ENCODE measurements around the gene SH3GL2.
"Not testable (repeated sequence)": the region's sequence is repeated elsewhere in the genome, so short reads cannot be mapped to it uniquely, and the experiment has no call there.

Gene SH3GL2

GRCh38 chr9:17742067-17742466 lies 163.2 kb downstream of the SH3GL2 start:
- DNase-seq (ENCODE audit: low read depth in 2 of 2, low spot score in 1 of 2): no peak

GRCh38 chr9:17744786-17745185 lies 165.9 kb downstream of the SH3GL2 start:
- no peak for DNase-seq (ENCODE audit: low read depth in 2 of 2, low spot score in 1 of 2)

GRCh38 chr9:17750269-17750668 lies 171.4 kb downstream of the SH3GL2 start:
- DNase-seq (ENCODE audit: low read depth in 2 of 2, low spot score in 1 of 2): no peak

- no peak for DNase-seq (ENCODE audit: low read depth in 2 of 2, low spot score in 1 of 2)
These were observed 172.6 kb downstream of the SH3GL2 start for GRCh38 chr9:17751486-17751885.

DNA sequence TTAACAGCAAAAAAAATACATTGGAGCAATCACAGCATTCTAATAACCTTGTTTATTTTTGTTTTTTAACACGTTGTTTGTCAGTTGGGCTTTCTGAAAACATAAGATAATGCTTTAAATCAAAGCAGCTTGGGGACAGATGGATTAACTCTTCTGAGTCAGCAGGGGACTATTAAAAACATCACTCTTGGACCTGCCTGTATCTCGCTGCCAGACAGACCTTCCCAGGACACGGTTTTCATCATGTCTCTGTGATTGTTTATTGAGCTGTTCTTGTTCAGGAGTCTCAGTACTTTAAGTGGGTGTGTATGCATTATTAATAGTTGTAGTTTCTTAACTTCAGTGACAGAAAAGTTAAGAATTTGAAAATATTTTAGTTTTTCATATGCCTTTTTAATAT lies 173.2 kb downstream of the SH3GL2 start:
- no peak for DNase-seq (ENCODE audit: low read depth in 2 of 2, low spot score in 1 of 2)

- no peak for DNase-seq (ENCODE audit: low read depth in 2 of 2, low spot score in 1 of 2)
These were observed 178.9 kb downstream of the SH3GL2 start for GRCh38 chr9:17757816-17758215.

DNA sequence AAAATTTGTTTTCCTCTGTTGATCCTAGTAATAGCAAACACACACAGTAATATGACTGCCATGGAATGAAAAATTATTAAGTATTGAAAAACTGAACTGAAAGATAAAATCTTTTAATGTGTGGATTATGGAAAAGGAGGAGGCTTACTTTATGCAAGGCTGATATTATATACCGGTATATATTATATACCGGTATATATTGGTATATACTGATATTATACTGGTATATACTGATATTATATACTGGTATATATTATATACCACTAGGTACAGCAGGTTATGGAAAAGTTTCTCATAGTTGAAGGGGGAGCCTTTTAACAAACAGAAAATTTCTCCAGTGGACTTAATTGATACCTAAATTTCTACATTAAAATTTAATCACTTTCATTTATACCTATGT lies 181.4 kb downstream of the SH3GL2 start:
- no peak for DNase-seq (ENCODE audit: low read depth in 2 of 2, low spot score in 1 of 2)

DNA sequence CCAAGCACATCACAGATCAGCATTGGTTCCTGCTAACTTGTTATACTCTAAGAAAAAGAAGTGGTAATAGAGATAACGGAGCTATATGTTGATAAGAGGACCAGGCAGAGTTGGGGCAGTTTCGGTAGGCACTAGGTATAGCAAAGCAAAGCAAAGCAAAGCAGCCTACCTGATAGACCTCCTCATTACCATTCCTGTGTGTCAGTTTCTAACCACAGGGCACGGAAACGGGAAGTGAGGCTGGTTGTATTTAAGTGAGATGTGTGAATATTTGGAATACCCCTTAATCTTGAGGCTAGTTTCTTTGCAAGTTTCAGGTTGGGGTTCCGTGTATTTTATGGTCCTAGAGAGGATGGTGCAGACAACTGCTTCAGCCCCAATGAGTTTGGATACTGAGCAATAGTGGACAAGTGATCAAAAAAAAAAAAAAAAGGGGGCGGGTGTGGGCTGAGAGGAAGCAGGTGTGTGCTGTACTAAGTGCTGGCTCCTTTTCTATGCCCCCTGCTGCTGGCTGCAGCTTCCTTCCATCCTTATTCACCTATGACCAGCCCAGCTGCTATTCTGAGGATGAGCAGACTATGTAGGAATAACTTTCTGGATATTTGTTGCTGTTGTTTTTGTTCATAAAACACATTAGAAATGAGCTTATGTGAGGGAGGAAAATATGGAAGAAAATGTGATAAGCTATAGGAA lies 183.3 kb downstream of the SH3GL2 start:
- DNase-seq (ENCODE audit: low read depth in 2 of 2, low spot score in 1 of 2): no peak

- DNase-seq (ENCODE audit: low read depth in 2 of 2, low spot score in 1 of 2): no peak
These were observed 185.4 kb downstream of the SH3GL2 start for GRCh38 chr9:17764306-17764705.

DNA sequence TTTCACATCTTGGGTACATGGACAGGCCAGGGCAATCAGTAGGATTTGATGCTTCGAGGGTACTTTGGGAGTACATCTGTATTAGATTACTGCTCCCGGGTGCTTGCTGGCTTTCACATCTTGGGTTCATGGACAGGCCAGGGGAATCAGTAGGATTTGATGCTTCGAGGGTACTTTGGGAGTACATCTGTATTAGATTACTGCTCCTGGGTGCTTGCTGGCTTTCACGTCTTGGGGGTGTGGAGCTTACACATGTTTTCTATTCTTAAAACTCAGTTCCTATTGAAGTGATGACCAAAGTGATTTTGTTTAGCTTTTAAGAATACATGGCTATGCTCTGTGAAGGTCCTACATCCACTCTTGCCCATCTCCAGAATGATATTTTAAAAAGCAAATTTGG lies 186.3 kb downstream of the SH3GL2 start:
- not testable (repeated sequence) for DNase-seq (ENCODE audit: low read depth in 2 of 2, low spot score in 1 of 2)

DNA sequence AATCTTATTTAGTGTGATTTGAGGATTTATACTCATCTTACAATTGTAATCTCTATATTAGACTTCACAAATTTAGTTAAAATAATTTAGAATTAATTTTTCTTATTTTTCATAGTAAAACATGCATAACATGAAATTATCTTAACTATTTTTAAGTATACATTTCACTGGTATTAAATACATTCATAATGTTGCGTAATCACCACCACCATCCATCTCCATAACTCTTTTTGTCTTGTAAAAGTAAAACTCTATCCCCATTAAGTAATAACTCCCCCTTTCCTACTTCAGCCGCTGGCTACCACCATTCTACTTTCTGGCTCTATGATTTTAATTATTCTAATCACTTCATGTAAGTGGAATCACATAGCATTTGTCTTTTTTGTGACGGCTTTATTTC lies 193.4 kb downstream of the SH3GL2 start:
- no peak for DNase-seq (ENCODE audit: low read depth in 2 of 2, low spot score in 1 of 2)

GRCh38 chr9:17775656-17776055 lies 196.8 kb downstream of the SH3GL2 start:
- DNase-seq (ENCODE audit: low read depth in 2 of 2, low spot score in 1 of 2): no peak

- DNase-seq (ENCODE audit: low read depth in 2 of 2, low spot score in 1 of 2): no peak
These were observed 197.9 kb downstream of the SH3GL2 start for GRCh38 chr9:17776735-17777134.

DNA sequence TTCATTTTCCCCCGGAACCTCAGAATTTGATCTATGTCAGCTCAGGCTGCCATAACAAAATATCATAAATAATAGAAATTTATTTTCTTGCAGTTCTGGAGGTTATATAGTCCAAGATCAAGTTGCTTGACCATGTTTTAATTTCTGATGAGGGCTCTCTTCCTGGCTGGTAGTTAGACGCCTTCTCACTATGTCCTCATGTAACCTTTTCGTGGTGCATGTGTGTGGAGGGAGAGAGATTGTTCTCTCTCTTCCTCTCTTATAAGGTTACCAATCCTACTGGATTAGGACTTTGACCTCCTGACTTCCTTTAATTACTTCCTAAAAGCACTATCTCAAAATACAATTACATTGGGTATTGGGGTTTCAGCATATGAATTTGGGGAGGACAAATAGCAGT lies 198.6 kb downstream of the SH3GL2 start:
- DNase-seq (ENCODE audit: low read depth in 2 of 2, low spot score in 1 of 2): no peak

DNA sequence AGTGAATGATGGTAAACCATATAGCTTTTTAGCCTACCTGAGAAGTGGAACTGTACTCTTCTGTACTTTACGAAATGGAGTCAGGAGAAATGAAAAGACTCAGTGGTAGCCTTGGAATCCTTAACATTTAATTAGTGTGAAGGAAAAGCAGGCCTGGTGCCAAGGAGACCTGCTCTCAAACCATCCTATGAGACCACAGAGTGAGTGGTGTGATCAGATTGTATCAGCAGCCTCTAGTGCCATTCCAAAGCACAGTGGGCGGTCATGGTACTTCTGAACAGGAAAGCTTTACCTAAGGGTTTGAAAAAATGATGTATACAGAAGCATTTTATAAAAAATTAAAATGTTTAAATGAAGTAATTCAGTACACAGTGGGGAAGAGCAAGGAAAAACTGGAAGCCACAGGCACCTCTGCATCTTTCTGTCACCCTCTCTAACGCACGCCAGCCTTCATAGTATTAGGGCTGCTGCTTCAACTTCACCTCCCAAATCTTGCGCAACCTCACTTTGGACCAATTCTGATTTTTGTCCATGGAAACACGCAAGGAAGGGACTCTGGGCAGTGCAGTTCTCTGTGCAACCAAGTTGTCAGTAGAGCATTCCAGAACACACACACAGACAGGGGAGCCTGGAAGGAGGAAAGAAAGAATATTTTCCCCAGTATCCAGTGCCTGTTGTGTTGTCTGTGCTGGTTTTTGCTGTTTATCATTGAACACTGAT lies 203.7 kb downstream of the SH3GL2 start:
- DNase-seq (ENCODE audit: low read depth in 2 of 2, low spot score in 1 of 2): no peak

- DNase-seq (ENCODE audit: low read depth in 2 of 2, low spot score in 1 of 2): no peak
These were observed 204.4 kb downstream of the SH3GL2 start for GRCh38 chr9:17783227-17783626.

- DNase-seq (ENCODE audit: low read depth in 2 of 2, low spot score in 1 of 2): no peak
These were observed 210.4 kb downstream of the SH3GL2 start for GRCh38 chr9:17789316-17789715.

DNA sequence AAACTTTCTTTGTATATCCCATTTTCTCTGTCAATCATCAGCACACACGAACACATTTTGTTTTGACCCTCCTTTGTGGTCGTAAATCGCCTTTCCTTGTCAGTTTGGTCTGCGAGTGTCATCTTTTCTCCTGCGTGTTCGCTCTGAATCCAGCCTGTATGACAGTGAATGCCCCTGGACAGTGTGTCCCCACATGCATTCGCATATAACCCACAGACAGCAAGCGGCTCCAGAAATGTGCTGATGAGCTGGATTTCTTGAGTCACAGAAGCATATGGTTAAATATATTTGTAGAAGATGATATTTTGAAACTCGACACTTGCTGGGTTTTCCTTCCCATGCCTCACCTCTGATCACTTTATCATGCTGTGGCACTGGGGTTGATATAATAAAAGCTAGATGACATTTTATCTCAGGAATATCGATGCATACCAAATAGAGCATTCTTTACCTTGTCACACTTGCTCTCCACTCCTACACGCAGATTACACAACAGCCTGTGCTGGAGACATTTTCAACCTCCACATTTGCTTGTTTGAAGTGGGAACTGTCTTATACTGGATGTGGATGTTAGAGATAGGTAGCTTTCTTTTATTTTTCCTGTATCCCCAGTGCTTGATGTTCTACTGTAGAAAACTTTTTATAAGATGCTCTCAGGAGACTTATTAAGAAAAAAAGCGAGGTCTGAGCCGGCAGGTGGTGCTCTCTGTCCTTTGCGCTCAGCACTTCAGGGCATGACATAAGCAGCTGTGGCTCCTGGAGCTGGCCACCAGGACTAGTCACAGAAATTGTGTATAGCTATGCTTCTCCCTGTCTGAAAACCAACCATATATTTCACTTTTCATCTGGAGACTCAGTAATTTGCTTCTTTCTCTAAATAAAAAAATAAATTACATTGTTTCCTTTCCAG lies 215.1 kb downstream of the SH3GL2 start:
- no peak for DNase-seq (ENCODE audit: low read depth in 2 of 2, low spot score in 1 of 2)

DNA sequence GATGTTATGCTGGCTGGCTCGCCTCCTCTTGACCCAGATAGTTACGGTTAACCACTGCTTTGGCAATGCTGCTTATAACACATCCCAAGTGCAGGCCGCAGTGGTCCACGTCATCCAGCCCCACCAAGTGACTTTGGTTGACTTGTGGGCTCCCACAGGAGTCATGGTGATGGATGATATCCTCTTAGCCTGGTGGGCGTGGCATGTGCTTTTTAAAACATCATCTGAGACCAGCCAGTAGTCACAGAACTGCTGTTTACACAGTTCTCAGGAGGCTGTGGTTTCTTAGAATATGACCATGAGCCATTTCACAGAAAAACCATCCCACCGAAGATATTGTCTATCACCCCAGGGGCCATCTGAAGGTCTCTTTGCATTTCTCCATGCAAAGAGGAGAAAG lies 216.9 kb downstream of the SH3GL2 start:
- DNase-seq (ENCODE audit: low read depth in 2 of 2, low spot score in 1 of 2): no peak

GRCh38 chr9:17799369-17799768 lies 220.5 kb downstream of the SH3GL2 start:
- no peak for DNase-seq (ENCODE audit: low read depth in 2 of 2, low spot score in 1 of 2)

DNA sequence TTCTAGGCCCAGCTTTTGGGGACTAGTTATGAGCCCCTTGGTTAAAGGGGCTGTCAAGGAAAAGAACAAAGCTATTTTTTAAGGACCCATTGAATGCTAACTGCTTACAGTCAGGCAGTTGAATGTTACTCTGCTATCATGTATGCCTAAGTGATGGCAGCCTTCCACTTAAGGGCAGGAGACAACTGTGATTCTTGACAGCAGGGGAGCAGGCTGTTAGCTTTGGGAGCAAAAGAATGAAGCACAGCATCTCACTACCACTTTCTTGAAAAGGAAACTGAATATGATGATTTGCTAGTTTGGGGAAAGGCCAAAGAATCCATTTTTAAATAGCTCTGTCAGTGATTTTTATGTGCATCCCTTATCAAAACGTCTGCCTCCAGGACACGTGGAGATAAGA lies 221.6 kb downstream of the SH3GL2 start:
- DNase-seq (ENCODE audit: low read depth in 2 of 2, low spot score in 1 of 2): no peak

Data from stimulated activated CD8-positive, alpha-beta memory T cell treated with anti-CD3 and anti-CD28 coated beads, Interleukin-4, amount 100 ng/mL, for 1 hour (primary cell).